Thoracic aorta (tissue), 2 donors: ENCODE data around the gene SMPDL3B. TPM values are rescaled to one million over a fixed set of nuclear protein-coding genes. Genes with fewer than 3 reads are reported as not detected.

ENCODE experiments used
- ATAC-seq: fragments of 150-250 bp; one replicate; pipeline ENCODE4 v1.8.0; 2017; ENCODE audit warnings: low read depth; ENCODE audit not compliant: insufficient number of reproducible peaks, low FRiP score
- DNase-seq: peaks from one replicate; pipeline ENCODE4 v3.0.0-alpha.2; 2020; ENCODE audit warnings: low spot score
- H3K27ac ChIP-seq, 2 donors: fragments of 200-600 bp; sonication (generic); 1 replicate in 1 of 2; 2 replicates in 1 of 2; pipeline ENCODE4 v1.5.1; 2016; ENCODE audit warnings: mild to moderate bottlenecking in 2 of 2, moderate library complexity in 2 of 2
- H3K27me3 ChIP-seq: fragments of 200-600 bp; sonication (generic); replicated peaks from 2 replicates; pipeline ENCODE4 v1.6.0; 2016; ENCODE audit warnings: mild to moderate bottlenecking; ENCODE audit not compliant: insufficient read depth
- H3K36me3 ChIP-seq: fragments of 200-600 bp; sonication (generic); one replicate; pipeline ENCODE4 v1.5.1; 2016
- H3K4me1 ChIP-seq, 2 donors: fragments of 200-600 bp; sonication (generic); 1 replicate in 1 of 2; 2 replicates in 1 of 2; pipeline versions ENCODE4 v1.5.1 to v1.6.0; 2016; ENCODE audit warnings: low read depth in 2 of 2, mild to moderate bottlenecking in 1 of 2; ENCODE audit not compliant: control insufficient read depth in 1 of 2
- H3K4me3 ChIP-seq: fragments of 200-600 bp; sonication (generic); 2 replicates; pipeline ENCODE4 v1.5.1; 2016; ENCODE audit warnings: mild to moderate bottlenecking
- H3K9me3 ChIP-seq: fragments of 200-600 bp; sonication (generic); 2 replicates; pipeline ENCODE4 v1.5.1; 2016
- CTCF ChIP-seq: fragments of 200-600 bp; sonication (generic); IDR thresholded peaks from one replicate; pipeline ENCODE4 v1.5.1; 2019; ENCODE audit warnings: antibody characterized with exemption
- total RNA-seq, 2 donors: library from RNA; depleted of rRNA; stranded (reverse); fragments of >200 nt; gene quantifications; one replicate each; pipeline versions ENCODE4 v1.1.0 to v1.2.3, GENCODE V29; 2016

Gene SMPDL3B
- total RNA-seq, 2 donors from 2014 or later, result not detected

GRCh38 chr1:27940297-27940696 lies 5.5 kb downstream of the SMPDL3B start:
- no peaks in the 10 kb centered on the region for H3K9me3 ChIP-seq
- no peaks in the 10 kb centered on the region for H3K4me1 ChIP-seq
- H3K36me3 ChIP-seq, result no peaks in the 10 kb centered on the region
- no peak overlapping the region for H3K27ac ChIP-seq
- no peak for TF ChIP-seq CTCF
- no peak overlapping the region for H3K4me3 ChIP-seq
- H3K27me3 ChIP-seq, result no peaks in the 10 kb centered on the region
- DNase-seq, result no peak
- ATAC-seq, result no peak

DNA sequence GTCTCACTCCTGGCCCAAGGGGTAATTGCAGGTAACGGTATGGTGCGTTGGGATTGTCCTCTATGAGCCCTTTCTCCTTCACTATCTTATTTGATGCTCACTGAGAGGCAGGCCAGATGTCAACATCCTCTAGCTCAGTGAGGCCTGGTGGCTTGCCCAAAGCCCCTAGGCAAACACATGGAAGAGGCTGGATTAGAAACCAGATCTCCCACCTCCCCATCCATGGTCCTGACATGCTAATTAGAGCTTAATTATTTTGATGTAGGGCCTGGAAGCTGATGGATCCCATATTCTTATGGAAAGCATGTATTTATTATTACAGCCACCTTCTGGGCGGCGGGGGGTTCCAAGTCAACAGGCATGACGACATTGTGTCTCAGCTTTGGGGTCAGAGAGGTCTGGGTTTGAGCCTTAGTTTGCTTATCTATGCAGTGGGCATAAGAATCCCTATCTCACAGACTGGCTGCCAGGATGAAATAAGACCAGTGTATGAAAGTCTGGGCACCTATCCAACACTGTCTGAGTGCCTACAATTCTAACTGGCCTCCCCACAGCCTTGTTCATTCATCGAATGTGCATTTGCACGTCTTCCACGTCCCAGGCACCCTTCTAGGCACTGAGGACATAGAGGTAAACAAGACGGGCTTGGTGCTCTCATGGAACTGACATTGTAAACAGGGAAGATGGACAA lies 6.2 kb downstream of the SMPDL3B start:
- Histone ChIP-seq H3K27me3 (no peaks in the 10 kb centered on the region), H3K9me3 (no peaks in the 10 kb centered on the region), H3K4me1 (no peaks in the 10 kb centered on the region), H3K27ac (no peak overlapping the region), H3K4me3 (no peak overlapping the region), H3K36me3 (no peaks in the 10 kb centered on the region)
- no peak for TF ChIP-seq CTCF
- DNase-seq, result no peak
- no peak for ATAC-seq

- TF ChIP-seq CTCF, result no peak
- ATAC-seq, result no peak
- Histone ChIP-seq H3K4me1 (no peaks in the 10 kb centered on the region), H3K4me3 (no peak overlapping the region), H3K36me3 (no peaks in the 10 kb centered on the region), H3K27me3 (no peaks in the 10 kb centered on the region), H3K27ac (no peak overlapping the region), H3K9me3 (no peaks in the 10 kb centered on the region)
- no peak for DNase-seq
These were observed 7.1 kb downstream of the SMPDL3B start for GRCh38 chr1:27941671-27942540.

GRCh38 chr1:27945020-27945419 lies 10.2 kb downstream of the SMPDL3B start:
- no peak for TF ChIP-seq CTCF
- Histone ChIP-seq H3K27me3 (no peaks in the 10 kb centered on the region), H3K4me1 (no peaks in the 10 kb centered on the region), H3K27ac (no peak overlapping the region), H3K36me3 (no peaks in the 10 kb centered on the region), H3K9me3 (no peaks in the 10 kb centered on the region), H3K4me3 (no peak overlapping the region)
- ATAC-seq, result no peak
- no peak for DNase-seq

- Histone ChIP-seq H3K36me3 (no peaks in the 10 kb centered on the region), H3K9me3 (no peaks in the 10 kb centered on the region), H3K4me1 (no peaks in the 10 kb centered on the region), H3K27ac (no peak overlapping the region), H3K27me3 (no peaks in the 10 kb centered on the region), H3K4me3 (no peak overlapping the region)
- ATAC-seq, result no peak
- no peak for TF ChIP-seq CTCF
- DNase-seq, result no peak
These were observed 14.2 kb downstream of the SMPDL3B start for GRCh38 chr1:27949027-27949426.
